Nucleus accumbens (tissue), 56 donors: ENCODE measurements around the gene MRPS26.
"Not testable (repeated sequence)": the region's sequence is repeated elsewhere in the genome, so short reads cannot be mapped to it uniquely, and the experiment has no call there.

Source experiments
- DNase-seq, 56 donors: peaks; one replicate each; lab custom pipeline; 2025; lab: John Stamatoyannopoulos, UW

The MRPS26 gene

DNA sequence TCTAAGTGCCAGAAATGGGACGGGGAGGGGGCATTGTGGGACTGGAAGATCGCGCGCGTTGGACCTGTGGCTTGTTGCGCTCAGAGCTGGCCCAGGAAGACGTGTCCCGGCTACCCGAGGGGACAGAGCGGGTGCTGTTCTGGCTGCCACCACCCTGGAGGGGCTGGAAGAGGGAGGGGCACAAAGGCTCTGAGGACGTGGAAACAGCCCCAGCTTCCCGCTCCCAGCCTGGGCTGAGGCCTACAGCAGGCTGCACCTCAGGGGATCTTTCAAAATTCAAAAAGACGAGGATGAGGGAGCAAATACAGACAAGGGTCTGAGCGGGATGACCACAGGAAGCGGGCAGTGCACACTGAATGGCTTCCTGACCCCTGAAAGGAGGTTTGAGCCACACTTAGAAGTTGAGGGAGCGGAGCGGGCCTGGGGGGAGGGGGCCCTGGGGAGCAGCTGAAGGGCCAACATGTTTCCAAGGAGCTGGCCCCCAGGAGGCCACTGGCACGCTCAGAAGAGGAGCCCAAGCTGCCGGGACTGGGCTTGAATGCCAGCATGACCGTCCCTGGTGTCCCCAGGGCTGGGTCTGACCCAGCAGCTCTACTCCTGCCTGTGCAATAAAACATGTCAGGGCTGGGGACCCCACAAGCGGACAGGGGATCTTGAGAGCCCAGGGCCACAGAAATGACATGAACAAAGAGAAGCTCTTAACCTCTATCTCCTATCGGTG is 26.8 kb downstream of the MRPS26 start:
- no peak for DNase-seq

GRCh38 chr20:3073251-3073643 is 27.4 kb downstream of the MRPS26 start:
- DNase-seq = not testable (repeated sequence)

- no peak for DNase-seq
These were observed 29.0 kb downstream of the MRPS26 start for GRCh38 chr20:3074812-3075211.

DNA sequence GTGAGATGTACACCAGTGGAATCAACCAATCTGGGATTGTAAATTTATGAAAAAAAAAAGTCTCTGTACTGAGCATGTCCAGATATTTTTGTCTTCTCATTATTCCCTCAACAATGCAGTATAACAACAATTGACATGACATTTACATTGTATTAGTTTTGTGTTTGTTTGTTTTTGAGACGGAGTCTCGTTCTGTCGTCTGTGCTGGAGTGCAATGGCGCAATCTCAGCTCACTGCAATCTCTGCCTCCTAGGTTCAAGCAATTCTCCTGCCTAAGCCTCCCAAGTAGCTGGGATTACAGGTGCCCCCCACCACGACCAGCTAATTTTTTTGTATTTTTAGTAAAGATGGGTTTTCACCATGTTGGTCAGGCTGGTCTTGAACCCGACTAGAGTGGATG is 29.5 kb downstream of the MRPS26 start:
- DNase-seq = not testable (repeated sequence)

- DNase-seq = no peak
These were observed 31.8 kb downstream of the MRPS26 start for GRCh38 chr20:3077618-3078134.

DNA sequence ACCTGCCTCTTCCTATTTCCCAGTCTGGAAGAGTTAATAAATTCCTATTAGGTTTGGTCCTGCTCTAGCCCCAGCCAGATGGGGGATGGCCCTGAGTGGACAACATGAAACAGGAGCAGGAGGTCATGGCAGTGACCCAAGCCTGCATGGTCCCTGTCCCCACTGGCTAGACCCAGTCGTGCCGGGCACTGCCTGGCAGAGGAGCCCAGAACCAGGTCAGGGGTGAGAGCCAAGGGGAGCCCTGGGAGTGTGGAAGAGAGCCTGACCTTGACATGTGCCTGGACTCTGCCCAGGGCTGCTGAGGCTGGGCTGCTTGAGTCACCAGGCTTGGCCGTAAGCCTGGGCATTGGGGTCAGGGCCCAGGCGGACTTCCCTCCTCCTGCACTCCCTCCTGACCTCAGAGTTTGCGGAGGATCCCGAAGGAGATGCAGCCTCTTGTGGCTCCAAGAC is 35.1 kb downstream of the MRPS26 start:
- peak in 22 of 56 donors; percentile 2 to 65 (median 14) for DNase-seq

- DNase-seq = no peak
These were observed 35.8 kb downstream of the MRPS26 start for GRCh38 chr20:3081641-3082040.

DNA sequence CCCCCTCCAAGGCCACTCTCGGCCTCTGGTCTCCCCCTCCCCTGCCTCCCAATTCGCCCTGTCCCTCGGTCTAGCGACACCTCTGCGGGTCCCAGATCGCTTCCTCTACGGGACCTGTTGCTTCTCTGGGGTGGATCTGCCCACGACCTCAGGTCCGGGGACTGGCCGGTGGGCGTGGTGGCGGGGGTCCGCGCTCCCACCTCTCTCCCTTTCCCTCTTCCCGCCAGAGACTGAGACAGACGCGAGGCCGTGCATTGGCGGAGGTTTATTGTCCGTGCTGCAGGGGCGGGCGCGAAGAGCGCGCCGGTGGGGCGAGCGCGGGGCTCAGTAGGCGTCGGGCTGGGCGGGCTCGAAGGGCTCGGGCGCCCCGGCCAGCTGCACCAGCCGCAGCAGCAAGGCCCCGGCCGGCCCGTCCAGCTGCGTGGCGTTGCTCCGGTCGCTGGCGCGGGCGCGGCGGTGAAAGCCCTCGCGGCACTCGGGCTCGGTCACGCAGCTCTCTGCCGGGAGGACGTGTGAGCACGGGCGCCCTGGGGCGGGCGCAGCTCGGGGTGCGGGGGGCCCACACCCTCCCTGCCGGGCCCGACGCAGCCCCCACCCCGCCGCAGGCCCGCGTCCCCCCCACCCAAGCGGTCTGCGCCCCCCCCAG is 36.6 kb downstream of the MRPS26 start:
- no peak for DNase-seq

DNA sequence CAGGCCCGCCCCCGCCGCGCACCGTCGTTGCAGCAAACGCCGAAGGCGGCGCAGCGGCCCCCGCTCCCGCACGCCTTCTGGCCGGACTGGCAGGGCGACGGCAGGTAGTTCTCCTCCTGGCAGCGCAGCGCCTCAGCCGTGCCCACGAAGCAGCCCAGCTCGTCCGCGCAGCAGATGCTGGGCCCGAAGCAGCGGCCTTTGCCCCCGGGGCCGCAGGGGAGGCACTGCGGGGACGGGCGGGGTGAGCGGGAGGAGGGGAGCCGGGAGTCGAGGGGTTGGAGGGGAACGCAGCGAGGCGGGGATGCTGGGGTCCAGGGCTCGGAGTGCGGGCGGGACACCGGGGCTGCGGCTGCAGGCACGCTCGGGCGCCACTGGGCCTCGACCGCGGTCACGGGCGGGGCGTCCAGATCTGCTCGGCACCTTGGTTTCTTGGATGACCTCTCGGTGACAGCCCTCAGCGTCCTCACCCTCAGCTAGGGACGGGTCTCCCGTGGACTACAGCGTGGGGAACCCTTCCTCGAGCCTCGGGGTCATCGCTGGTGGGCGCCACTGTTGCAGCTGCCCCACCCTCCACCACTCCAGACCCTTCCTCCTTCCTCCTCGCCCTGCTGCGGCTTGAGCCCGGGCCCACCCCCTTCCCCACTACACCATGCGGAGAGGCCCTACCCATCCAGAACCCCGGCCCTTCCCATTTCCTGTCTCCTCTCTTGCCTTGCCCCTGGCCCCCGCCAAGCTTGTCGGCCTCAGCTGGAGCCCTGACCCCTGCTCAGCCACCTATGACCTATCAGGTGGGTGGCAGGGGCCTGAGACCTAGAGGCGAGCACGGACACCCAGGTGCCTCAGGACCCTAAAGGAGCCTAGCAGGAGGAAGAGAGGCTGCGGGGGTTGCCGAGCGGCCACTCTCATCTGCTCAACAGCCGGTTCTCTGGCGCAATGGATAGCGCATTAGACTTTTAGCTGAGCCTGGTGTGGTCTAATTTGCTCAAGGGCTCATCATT is 37.4 kb downstream of the MRPS26 start:
- DNase-seq = no peak

DNA sequence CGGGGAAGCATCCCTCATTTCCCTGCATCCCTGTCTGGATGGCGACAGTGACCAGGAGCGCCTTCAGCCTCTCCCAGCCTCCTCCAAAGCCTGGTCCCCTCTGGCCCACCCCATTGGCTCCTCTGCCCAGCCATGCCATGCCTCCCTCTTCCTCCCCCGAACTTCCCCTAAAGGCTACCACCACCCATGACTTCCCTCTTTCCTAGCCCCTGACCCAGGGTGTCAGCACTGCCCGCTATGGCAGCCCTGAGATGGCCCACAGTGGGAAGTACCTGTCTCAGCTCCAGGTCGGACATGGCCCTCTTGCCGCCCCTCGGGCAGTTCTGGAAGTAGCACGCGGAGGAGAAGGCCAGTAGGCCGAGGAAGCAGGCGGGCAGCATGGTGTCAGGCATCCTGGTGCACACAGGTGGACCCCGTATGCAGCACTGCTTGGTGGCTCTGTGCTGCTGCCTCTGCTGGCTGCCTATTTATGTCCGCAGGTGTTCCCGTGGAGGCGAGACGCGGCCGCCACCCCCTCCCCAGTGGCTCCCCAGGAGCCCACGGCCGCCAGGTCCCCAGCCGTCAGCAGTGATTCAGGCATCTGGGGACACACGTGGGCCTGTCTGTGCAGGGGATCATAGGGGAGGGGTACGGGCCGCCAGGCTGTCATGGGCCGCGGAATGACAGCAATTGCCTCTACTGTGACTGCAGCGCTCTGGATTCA is 38.6 kb downstream of the MRPS26 start, which contains the start of gene AVP:
AVP (minus strand) TSS at position 442 of the 703 bp plus-strand sequence; CDS start at position 392, 50 bp downstream.
- no peak for DNase-seq

DNA sequence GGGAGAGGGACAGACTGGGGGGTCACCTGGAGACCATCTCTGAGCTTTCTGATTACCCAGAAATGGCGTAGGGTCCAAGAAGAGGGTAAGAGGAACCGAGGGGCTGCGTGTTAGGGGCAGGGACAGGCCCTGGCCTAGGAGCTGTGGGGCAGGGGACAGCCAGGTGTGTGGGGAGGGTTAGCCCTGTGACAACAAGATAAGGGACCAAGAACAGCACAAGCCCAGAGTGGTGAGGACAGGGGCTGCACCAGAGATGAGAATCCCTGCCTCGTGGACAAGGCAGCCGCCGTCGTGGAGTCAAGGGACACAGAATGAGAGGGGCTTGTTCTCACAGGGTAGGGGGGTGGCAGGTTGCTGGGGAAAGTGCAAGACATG is 39.1 kb downstream of the MRPS26 start:
- DNase-seq = no peak

GRCh38 chr20:3085571-3086072 is 39.8 kb downstream of the MRPS26 start:
- no peak for DNase-seq

DNA sequence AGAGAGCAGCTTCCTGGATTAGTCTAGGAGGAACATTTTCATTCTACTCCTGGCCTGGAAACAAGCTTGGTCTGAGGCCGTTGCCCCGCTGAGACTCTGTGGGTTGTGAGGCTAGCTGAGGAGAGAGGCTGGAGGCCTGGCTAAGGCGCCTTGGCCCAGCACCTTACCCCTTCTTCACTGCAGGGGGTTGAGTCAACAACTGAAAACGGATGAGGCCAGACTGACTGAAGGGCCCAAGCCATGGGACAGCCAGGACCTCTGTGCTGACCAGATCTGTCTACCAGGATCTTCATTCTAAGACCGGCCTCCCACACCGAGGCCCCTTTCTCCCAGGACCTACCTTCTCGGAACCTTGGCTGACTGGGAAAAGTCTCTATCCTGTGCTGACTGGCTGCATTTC is 42.2 kb downstream of the MRPS26 start:
- DNase-seq = no peak

DNA sequence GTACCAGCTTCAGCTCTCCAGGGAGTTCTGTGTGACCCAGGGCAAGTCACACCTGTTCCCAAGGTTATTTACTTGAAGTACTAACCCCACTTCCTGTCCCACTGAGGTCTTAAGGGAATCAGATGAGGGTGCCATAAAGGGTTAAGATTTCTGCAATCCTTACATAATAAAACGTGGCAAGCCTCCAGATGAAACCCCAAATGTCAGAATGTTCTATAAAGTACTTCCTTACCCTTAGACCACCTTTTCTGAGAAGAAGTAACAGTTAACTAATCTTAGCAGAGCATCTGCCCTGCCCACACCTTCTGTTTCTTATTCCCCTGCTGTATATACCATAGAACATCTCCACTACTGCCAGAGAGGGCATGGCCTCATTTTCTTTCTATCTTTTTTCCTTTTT is 44.7 kb downstream of the MRPS26 start:
- no peak for DNase-seq

GRCh38 chr20:3092611-3093379 is 46.9 kb downstream of the MRPS26 start:
- DNase-seq = no peak

DNA sequence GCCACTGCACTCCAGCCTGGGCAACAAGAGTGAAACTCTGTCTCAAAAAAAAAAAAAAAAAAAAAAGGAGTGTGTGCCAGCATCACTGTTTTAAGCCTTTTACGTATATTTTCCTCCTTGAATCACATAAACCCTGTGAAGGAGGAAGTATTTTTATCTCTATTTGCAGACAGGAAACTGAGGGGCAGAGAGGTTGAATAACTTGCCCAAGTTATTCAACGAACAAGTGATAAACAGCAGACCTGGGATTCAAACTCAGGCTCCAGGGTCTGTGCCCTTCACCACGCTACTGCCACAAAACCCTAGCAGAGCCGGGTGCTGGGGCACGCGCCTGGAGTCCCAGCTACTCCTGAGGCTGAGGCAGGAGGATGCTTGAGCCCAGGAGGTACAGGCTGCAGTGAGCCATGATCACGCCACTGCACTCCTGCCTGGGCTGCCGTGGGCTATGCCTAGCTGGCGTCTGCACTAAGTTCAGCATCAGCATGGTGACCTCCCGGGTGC is 48.1 kb downstream of the MRPS26 start:
- no peak for DNase-seq

DNA sequence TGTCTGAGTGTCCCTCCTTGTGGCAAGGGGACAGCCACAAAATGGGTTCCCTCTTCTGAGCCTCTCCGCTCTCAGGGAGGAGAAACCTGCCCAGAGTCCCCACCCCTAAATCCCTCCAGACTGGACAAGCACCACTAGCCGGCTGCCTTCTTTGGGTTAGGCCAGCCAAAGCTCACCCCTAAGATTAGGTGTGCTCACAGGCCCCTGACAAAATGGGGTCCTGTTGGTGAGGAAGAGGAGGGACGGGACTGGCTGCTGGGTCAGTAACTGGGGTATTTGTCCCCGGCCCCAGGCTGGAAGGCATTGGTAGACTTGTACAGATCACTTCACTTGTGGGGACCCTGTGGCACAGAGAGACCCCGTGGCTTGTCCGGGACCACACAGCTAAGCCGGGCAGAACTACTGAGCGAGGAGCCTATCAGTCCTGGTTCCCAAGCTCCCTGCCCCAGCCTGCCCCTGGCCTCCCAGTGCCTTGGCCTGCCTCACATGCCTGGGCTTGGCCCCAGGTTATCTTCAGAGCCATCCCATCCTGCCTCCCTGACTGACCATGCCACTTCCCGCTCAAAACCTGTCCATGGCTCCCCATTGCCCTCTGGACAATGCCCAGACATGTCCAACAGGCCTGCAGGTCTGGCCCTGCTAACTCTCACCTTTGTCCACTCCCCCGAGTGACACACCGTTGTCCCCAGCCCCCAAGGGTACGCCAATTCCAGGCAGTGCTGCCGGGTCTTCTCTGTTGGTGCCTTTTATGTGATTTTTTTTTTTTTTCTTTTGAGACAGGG is 49.2 kb downstream of the MRPS26 start:
- DNase-seq = no peak
